ENCODE data around the gene DNPH1.

Gene DNPH1

GRCh38 chr6:43253401-43253800, 24.1 kb upstream of the DNPH1 start:
- ChIA-PET POLR2A (interaction anchor here (0.6 kb wide), 1 partner anchor 8 kb away, joined by 5 read pairs; no protein-coding TSS in a partner anchor), CTCF (interaction anchor here (0.6 to 2.9 kb wide), 2 partner anchors 10 to 34 kb away, joined by 3 to 9 read pairs; no protein-coding TSS in a partner anchor)
- Histone ChIP-seq H3K4me1 (ENCODE audit: control insufficient read depth, insufficient read depth, low read length) (peaks cover 9% of the 10 kb centered on the region; the same call in 1 of the 2 replicates), H3K36me3 (ENCODE audit: control insufficient read depth in 2 of 2, insufficient read depth in 1 of 2, low read length in 2 of 2) (no peaks in the 10 kb centered on the region), H3K9me3 (ENCODE audit: control insufficient read depth, insufficient read depth, low read depth, low read length) (no peaks in the 10 kb centered on the region), H3K27ac (ENCODE audit: extremely low read depth, low read depth, low read length) (no peak overlapping the region), H3K4me3 (ENCODE audit: low read depth, low read length) (no peak overlapping the region)
- TF ChIP-seq OVOL3 (tag by site-specific recombination; IDR thresholded peaks at IDR 0.05): no peak
- TF ChIP-seq ZNF26 (tag by site-specific recombination; IDR thresholded peaks at IDR 0.05): no peak
- TF ChIP-seq ZNF16 (tag by site-specific recombination; IDR thresholded peaks at IDR 0.05; ENCODE audit: low read depth): no peak
- no peak for TF ChIP-seq ZNF280D (tag by site-specific recombination; IDR thresholded peaks at IDR 0.05)
- 0 out of 2 replicates have a peak, but pooled peaks have one; percentile 23 for TF ChIP-seq GLIS2 (tag by site-specific recombination; IDR thresholded peaks at IDR 0.05)
- TF ChIP-seq ZNF513 (tag by site-specific recombination; IDR thresholded peaks at IDR 0.05): no peak

- Histone ChIP-seq H3K4me3 (ENCODE audit: low read depth, low read length) (no peak overlapping the region), H3K9me3 (ENCODE audit: control insufficient read depth, insufficient read depth, low read depth, low read length) (no peaks in the 10 kb centered on the region), H3K27ac (ENCODE audit: extremely low read depth, low read depth, low read length) (peak overlapping the region; percentile 7; the same call in 1 of the 2 replicates), H3K4me1 (ENCODE audit: control insufficient read depth, insufficient read depth, low read length) (peaks cover 15% of the 10 kb centered on the region), H3K36me3 (ENCODE audit: control insufficient read depth in 2 of 2, insufficient read depth in 1 of 2, low read length in 2 of 2) (no peaks in the 10 kb centered on the region)
- ChIA-PET POLR2A (interaction anchor here (0.6 kb wide), 2 partner anchors 74 to 173 kb away, joined by 3 read pairs; no protein-coding TSS in a partner anchor), CTCF (interaction anchor here (0.8 to 2.9 kb wide), 4 partner anchors 11 to 29 kb away, joined by 3 to 9 read pairs (median 4); partner anchors contain the start of gene DNPH1)
- TF ChIP-seq ZNF544 (tag by site-specific recombination; IDR thresholded peaks at IDR 0.05): no peak
- TF ChIP-seq ZNF366 (tag by site-specific recombination; conservative IDR thresholded peaks at IDR 0.05): peak; percentile 77
- no peak for TF ChIP-seq ZNF510 (tag by site-specific recombination; IDR thresholded peaks at IDR 0.05; ENCODE audit: insufficient replicate concordance)
- peak; percentile 10; the same call in 1 of the 2 replicates for TF ChIP-seq SP7 (tag by site-specific recombination; IDR thresholded peaks at IDR 0.05)
- no peak for TF ChIP-seq ZSCAN5A (tag by site-specific recombination; IDR thresholded peaks at IDR 0.05)
- TF ChIP-seq ZNF600 (tag by site-specific recombination; IDR thresholded peaks at IDR 0.05): peak; percentile 90
- peak; percentile 71 for TF ChIP-seq SP2 (tag by site-specific recombination; IDR thresholded peaks at IDR 0.05)
- 0 out of 2 replicates have a peak, but pooled peaks have one; percentile 37 for TF ChIP-seq PRDM1 (tag by site-specific recombination; IDR thresholded peaks at IDR 0.05)
- TF ChIP-seq ZBTB6 (tag by site-specific recombination; IDR thresholded peaks at IDR 0.05): no peak
- no peak for TF ChIP-seq OSR2 (tag by site-specific recombination; IDR thresholded peaks at IDR 0.05)
- peak; percentile 48; the same call in 1 of the 2 replicates for TF ChIP-seq SP3 (tag by site-specific recombination; IDR thresholded peaks at IDR 0.05)
- TF ChIP-seq ZNF214 (tag by site-specific recombination; IDR thresholded peaks at IDR 0.05; ENCODE audit: borderline replicate concordance): no peak
- TF ChIP-seq ZNF302 (tag by site-specific recombination; IDR thresholded peaks at IDR 0.05; ENCODE audit: low read depth): no peak
Measured at GRCh38 chr6:43250992-43251373, 21.7 kb upstream of the DNPH1 start.

Measured in HEK293 (cell line).